Measurements from ENCODE around the gene CBX4. TPM values are rescaled to one million over a fixed set of nuclear protein-coding genes. Genes with fewer than 3 reads are reported as not detected.

The CBX4 gene
- total RNA-seq, 1 donor from 2014 or later, result 5.2 TPM

DNA sequence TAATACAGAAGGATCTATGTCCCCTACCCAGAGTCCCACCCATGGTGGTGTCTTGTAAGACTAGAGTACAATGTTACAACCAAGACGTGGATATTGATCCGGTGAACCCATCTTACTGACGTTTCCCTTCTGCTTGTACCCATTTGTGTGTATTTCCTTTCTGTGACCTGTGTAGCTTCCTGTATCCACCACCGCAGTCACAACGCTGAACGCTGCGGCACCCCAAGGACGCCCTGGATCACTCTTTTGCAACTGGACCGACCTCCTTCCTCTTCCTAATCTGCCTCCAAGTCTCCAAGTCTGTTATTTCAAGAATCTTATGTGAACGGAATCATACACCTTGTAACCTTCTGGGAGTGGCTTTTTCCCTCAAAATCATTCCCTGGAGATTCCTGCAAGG is 33.5 kb upstream of the CBX4 start:
- no peaks in the 10 kb centered on the region for H3K36me3 ChIP-seq (ENCODE audit: control insufficient read depth in 3 of 3, insufficient read depth in 3 of 3, low read length in 3 of 3)
- no peak overlapping the region for H3K9ac ChIP-seq (ENCODE audit: low read depth in 1 of 3, low read length in 3 of 3)
- no peaks in the 10 kb centered on the region for H3K4me1 ChIP-seq (ENCODE audit: control insufficient read depth in 3 of 3, insufficient read depth in 3 of 3, low read length in 3 of 3)
- no peak overlapping the region for H3K4me3 ChIP-seq (ENCODE audit: low read length in 3 of 3)
- peaks cover 3 to 16% (median 10%) of the 10 kb centered on the region in 3 donors for H3K27me3 ChIP-seq (ENCODE audit: control insufficient read depth in 3 of 3, insufficient read depth in 3 of 3, low read length in 3 of 3)
- H3K27ac ChIP-seq (ENCODE audit: low read depth, low read length), result no peak overlapping the region
- H3K9me3 ChIP-seq (ENCODE audit: control insufficient read depth in 3 of 3, low read length in 3 of 3), result no peaks in the 10 kb centered on the region

GRCh38 chr17:79871131-79871530 is 31.9 kb upstream of the CBX4 start:
- H3K36me3 ChIP-seq (ENCODE audit: control insufficient read depth in 3 of 3, insufficient read depth in 3 of 3, low read length in 3 of 3), result no peaks in the 10 kb centered on the region
- H3K27me3 ChIP-seq (ENCODE audit: control insufficient read depth in 3 of 3, insufficient read depth in 3 of 3, low read length in 3 of 3), result peaks cover 4 to 17% (median 9%) of the 10 kb centered on the region in 3 donors
- no peaks in the 10 kb centered on the region for H3K4me1 ChIP-seq (ENCODE audit: control insufficient read depth in 3 of 3, insufficient read depth in 3 of 3, low read length in 3 of 3)
- H3K9me3 ChIP-seq (ENCODE audit: control insufficient read depth in 3 of 3, low read length in 3 of 3), result no peaks in the 10 kb centered on the region
- no peak overlapping the region for H3K27ac ChIP-seq (ENCODE audit: low read depth, low read length)
- H3K9ac ChIP-seq (ENCODE audit: low read depth in 1 of 3, low read length in 3 of 3), result no peak overlapping the region
- no peak overlapping the region for H3K4me3 ChIP-seq (ENCODE audit: low read length in 3 of 3)

- Histone ChIP-seq H3K9ac (ENCODE audit: low read depth in 1 of 3, low read length in 3 of 3) (no peak overlapping the region), H3K4me3 (ENCODE audit: low read length in 3 of 3) (no peak overlapping the region), H3K4me1 (ENCODE audit: control insufficient read depth in 3 of 3, insufficient read depth in 3 of 3, low read length in 3 of 3) (no peaks in the 10 kb centered on the region), H3K27ac (ENCODE audit: low read depth, low read length) (no peak overlapping the region), H3K36me3 (ENCODE audit: control insufficient read depth in 3 of 3, insufficient read depth in 3 of 3, low read length in 3 of 3) (no peaks in the 10 kb centered on the region), H3K9me3 (ENCODE audit: control insufficient read depth in 3 of 3, low read length in 3 of 3) (no peaks in the 10 kb centered on the region), H3K27me3 (ENCODE audit: control insufficient read depth in 3 of 3, insufficient read depth in 3 of 3, low read length in 3 of 3) (peaks cover 10 to 23% (median 12%) of the 10 kb centered on the region in 3 donors)
These were observed 31.3 kb upstream of the CBX4 start for GRCh38 chr17:79870540-79870939.

DNA sequence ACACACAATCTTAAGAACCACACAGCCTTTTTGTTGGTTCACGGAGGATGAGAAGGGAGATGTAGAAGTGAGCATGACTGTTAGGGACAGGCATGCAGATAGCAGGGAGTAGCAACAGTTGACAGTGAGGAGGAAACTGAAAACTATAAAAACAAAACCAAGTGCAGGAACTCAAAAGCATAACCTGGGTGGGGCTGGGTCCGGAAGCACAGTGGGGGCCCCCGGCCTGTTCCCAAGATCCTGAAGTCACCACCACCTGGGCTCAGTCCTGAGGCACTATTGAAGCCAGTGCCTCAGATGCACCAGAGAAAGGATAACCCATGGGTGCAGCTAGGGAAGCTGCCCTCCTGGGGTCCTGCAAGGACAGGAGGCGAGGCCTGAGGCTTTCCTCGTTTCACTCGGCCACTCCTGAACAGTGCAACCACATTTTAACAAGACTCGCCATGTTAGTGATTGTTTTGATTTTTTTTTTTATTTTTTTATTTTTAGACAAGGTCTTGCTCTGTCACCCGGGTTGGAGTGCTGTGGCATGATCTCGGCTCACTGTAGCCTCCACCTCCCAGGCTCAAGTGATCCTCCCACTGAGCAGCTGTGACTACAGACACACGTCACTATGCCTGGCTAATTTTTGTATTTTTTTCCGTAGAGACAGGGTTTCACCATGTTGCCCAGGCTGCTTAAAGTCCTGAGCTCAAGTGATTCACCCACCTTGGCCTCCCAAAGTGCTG is 27.7 kb upstream of the CBX4 start:
- no peaks in the 10 kb centered on the region for H3K36me3 ChIP-seq (ENCODE audit: control insufficient read depth in 3 of 3, insufficient read depth in 3 of 3, low read length in 3 of 3)
- H3K9me3 ChIP-seq (ENCODE audit: control insufficient read depth in 3 of 3, low read length in 3 of 3), result no peaks in the 10 kb centered on the region
- H3K27me3 ChIP-seq (ENCODE audit: control insufficient read depth in 3 of 3, insufficient read depth in 3 of 3, low read length in 3 of 3), result peaks cover 30 to 43% (median 38%) of the 10 kb centered on the region in 3 donors
- no peak overlapping the region for H3K27ac ChIP-seq (ENCODE audit: low read depth, low read length)
- H3K9ac ChIP-seq (ENCODE audit: low read depth in 1 of 3, low read length in 3 of 3), result no peak overlapping the region
- H3K4me1 ChIP-seq (ENCODE audit: control insufficient read depth in 3 of 3, insufficient read depth in 3 of 3, low read length in 3 of 3), result no peaks in the 10 kb centered on the region
- no peak overlapping the region for H3K4me3 ChIP-seq (ENCODE audit: low read length in 3 of 3)

- no peak overlapping the region for H3K4me3 ChIP-seq (ENCODE audit: low read length in 3 of 3)
- H3K27me3 ChIP-seq (ENCODE audit: control insufficient read depth in 3 of 3, insufficient read depth in 3 of 3, low read length in 3 of 3), result peaks cover 38 to 52% (median 46%) of the 10 kb centered on the region in 3 donors
- no peak overlapping the region for H3K27ac ChIP-seq (ENCODE audit: low read depth, low read length)
- H3K36me3 ChIP-seq (ENCODE audit: control insufficient read depth in 3 of 3, insufficient read depth in 3 of 3, low read length in 3 of 3), result no peaks in the 10 kb centered on the region
- no peak overlapping the region for H3K9ac ChIP-seq (ENCODE audit: low read depth in 1 of 3, low read length in 3 of 3)
- no peaks in the 10 kb centered on the region for H3K4me1 ChIP-seq (ENCODE audit: control insufficient read depth in 3 of 3, insufficient read depth in 3 of 3, low read length in 3 of 3)
- H3K9me3 ChIP-seq (ENCODE audit: control insufficient read depth in 3 of 3, low read length in 3 of 3), result no peaks in the 10 kb centered on the region
These were observed 26.3 kb upstream of the CBX4 start for GRCh38 chr17:79865351-79866210.

DNA sequence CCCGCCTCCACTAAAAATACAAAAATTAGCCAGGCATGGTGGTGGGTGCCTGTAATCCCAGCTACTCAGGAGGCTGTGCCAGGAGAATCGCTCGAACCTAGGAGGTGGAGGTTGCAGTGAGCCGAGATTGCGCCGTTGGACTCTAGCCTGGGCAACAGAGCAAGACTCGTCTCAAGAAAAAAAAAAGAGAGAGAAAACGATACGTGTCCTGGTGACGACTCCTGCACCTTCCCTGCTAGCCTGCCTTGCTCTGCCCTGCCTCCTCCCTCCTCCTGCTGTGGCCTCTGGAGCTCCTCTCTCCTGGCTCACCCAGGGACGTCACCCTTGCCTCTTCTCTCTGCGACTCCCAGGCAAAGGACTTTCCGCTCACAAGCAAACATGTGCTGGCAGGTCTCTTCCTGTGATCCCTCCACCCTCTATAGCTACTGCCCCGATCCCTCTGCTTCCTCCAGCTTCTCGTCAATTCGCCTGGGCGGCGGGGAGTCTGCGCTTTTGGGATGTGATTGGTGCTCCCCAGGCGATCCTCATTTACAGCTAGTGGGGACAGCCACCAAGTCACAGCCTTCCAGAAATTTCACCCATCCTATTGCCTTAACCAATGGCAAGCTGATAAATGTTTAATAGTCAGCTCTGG is 25.5 kb upstream of the CBX4 start:
- Histone ChIP-seq H3K27ac (ENCODE audit: low read depth, low read length) (no peak overlapping the region), H3K9ac (ENCODE audit: low read depth in 1 of 3, low read length in 3 of 3) (no peak overlapping the region), H3K4me3 (ENCODE audit: low read length in 3 of 3) (no peak overlapping the region), H3K27me3 (ENCODE audit: control insufficient read depth in 3 of 3, insufficient read depth in 3 of 3, low read length in 3 of 3) (peaks cover 38 to 59% (median 53%) of the 10 kb centered on the region in 3 donors), H3K4me1 (ENCODE audit: control insufficient read depth in 3 of 3, insufficient read depth in 3 of 3, low read length in 3 of 3) (no peaks in the 10 kb centered on the region), H3K36me3 (ENCODE audit: control insufficient read depth in 3 of 3, insufficient read depth in 3 of 3, low read length in 3 of 3) (no peaks in the 10 kb centered on the region), H3K9me3 (ENCODE audit: control insufficient read depth in 3 of 3, low read length in 3 of 3) (no peaks in the 10 kb centered on the region)

GRCh38 chr17:79864147-79864546 is 24.9 kb upstream of the CBX4 start:
- Histone ChIP-seq H3K27me3 (ENCODE audit: control insufficient read depth in 3 of 3, insufficient read depth in 3 of 3, low read length in 3 of 3) (peaks cover 38 to 62% (median 56%) of the 10 kb centered on the region in 3 donors), H3K4me1 (ENCODE audit: control insufficient read depth in 3 of 3, insufficient read depth in 3 of 3, low read length in 3 of 3) (no peaks in the 10 kb centered on the region), H3K27ac (ENCODE audit: low read depth, low read length) (no peak overlapping the region), H3K9me3 (ENCODE audit: control insufficient read depth in 3 of 3, low read length in 3 of 3) (no peaks in the 10 kb centered on the region), H3K9ac (ENCODE audit: low read depth in 1 of 3, low read length in 3 of 3) (no peak overlapping the region), H3K36me3 (ENCODE audit: control insufficient read depth in 3 of 3, insufficient read depth in 3 of 3, low read length in 3 of 3) (no peaks in the 10 kb centered on the region), H3K4me3 (ENCODE audit: low read length in 3 of 3) (no peak overlapping the region)

DNA sequence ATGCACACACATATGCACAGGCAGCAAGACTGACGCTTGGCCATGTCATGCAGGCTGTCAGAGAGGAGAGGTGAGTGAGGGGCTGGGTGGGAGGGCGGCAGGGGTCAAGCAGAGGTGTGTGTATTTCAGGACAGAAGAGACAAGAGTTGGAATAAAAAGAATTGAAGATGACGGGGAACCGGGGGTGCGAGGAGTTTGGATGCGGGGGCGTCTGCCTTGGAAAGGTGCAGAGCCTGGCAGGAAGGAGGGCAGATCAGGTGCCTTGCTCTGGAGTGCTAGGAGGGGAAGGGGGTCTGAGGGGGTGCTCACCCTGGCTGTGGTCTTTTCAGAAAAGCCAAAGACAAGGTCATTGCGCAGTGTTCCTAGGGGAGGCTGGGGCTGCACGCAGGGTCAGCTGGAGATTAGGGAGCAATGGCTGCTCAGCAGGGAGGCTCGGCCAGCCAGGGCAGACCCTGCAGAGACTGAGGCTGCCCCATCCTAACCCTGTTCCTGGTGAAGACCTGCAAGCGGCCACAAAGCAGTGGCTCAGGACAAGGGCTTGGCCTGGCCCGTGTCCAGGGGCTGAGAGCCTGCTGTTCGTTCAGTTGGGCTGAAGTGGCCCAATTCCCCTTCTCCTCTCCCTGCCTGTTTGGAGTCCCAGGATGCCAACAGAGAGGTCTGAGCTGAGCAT is 23.7 kb upstream of the CBX4 start:
- Histone ChIP-seq H3K36me3 (ENCODE audit: control insufficient read depth in 3 of 3, insufficient read depth in 3 of 3, low read length in 3 of 3) (no peaks in the 10 kb centered on the region), H3K9ac (ENCODE audit: low read depth in 1 of 3, low read length in 3 of 3) (no peak overlapping the region), H3K27ac (ENCODE audit: low read depth, low read length) (no peak overlapping the region), H3K9me3 (ENCODE audit: control insufficient read depth in 3 of 3, low read length in 3 of 3) (no peaks in the 10 kb centered on the region), H3K27me3 (ENCODE audit: control insufficient read depth in 3 of 3, insufficient read depth in 3 of 3, low read length in 3 of 3) (peaks cover 43 to 66% (median 58%) of the 10 kb centered on the region in 3 donors), H3K4me1 (ENCODE audit: control insufficient read depth in 3 of 3, insufficient read depth in 3 of 3, low read length in 3 of 3) (no peaks in the 10 kb centered on the region), H3K4me3 (ENCODE audit: low read length in 3 of 3) (no peak overlapping the region)

- Histone ChIP-seq H3K36me3 (ENCODE audit: control insufficient read depth in 3 of 3, insufficient read depth in 3 of 3, low read length in 3 of 3) (no peaks in the 10 kb centered on the region), H3K9me3 (ENCODE audit: control insufficient read depth in 3 of 3, low read length in 3 of 3) (no peaks in the 10 kb centered on the region), H3K4me3 (ENCODE audit: low read length in 3 of 3) (no peak overlapping the region), H3K4me1 (ENCODE audit: control insufficient read depth in 3 of 3, insufficient read depth in 3 of 3, low read length in 3 of 3) (no peaks in the 10 kb centered on the region), H3K27ac (ENCODE audit: low read depth, low read length) (no peak overlapping the region), H3K27me3 (ENCODE audit: control insufficient read depth in 3 of 3, insufficient read depth in 3 of 3, low read length in 3 of 3) (peaks cover 43 to 70% (median 62%) of the 10 kb centered on the region in 3 donors), H3K9ac (ENCODE audit: low read depth in 1 of 3, low read length in 3 of 3) (no peak overlapping the region)
These were observed 23.0 kb upstream of the CBX4 start for GRCh38 chr17:79862238-79862637.

All from skeletal muscle tissue (tissue), 4 donors.